GM18873 (cell line): ENCODE measurements around the gene KIAA1328.

Source experiments
- ATAC-seq: cut with Tn5 transposase; IDR thresholded peaks from one replicate; pipeline ENCODE4 v1.9.1; 2021; ENCODE audit warnings: mild to moderate bottlenecking, moderate library complexity, moderate number of reproducible peaks; ENCODE audit not compliant: unreplicated experiment, low FRiP score

KIAA1328 gene

GRCh38 chr18:37182340-37183135 lies 353.6 kb downstream of the KIAA1328 start:
- no peak for ATAC-seq

GRCh38 chr18:37184209-37184868 lies 355.4 kb downstream of the KIAA1328 start:
- no peak for ATAC-seq

DNA sequence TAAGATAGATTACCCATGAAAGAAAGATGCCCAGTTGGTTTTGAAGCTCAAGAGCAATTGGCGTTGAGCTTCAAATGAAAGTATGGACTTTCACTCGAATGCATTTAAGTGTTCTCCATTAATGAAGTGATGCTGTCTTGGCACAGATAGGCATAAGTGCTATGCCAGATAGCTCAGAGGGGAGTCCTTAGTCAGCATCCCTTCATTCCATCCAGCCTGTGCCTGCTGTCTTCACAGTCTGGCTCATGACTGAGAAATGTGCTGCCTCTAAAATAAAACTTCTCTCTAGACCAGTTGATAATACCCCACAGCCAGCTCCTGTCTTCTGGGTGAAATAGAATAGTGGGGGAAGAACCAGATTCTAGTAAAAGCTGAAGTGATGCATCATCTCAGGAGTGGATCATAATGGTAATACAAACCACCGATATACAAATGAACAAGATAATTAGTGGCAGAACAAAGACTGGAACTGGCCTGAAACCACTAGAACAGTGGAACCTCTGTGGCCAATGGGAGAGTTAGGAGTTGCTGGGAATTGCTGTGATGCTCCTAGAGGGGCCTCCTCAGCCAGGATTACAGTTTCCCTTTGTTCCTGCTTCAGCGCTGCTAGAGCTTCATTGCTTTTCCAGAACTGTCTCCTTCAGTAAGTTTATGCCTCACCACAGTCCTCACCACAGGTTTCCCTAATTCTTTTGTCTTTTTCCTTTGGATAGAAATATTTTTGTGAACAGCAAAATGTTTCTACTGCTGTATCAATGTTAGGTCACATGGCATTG lies 359.3 kb downstream of the KIAA1328 start:
- no peak for ATAC-seq

- no peak for ATAC-seq
Measured at GRCh38 chr18:37199741-37200140, 370.8 kb downstream of the KIAA1328 start.

- ATAC-seq: no peak
Measured at GRCh38 chr18:37207343-37207742, 378.4 kb downstream of the KIAA1328 start.

DNA sequence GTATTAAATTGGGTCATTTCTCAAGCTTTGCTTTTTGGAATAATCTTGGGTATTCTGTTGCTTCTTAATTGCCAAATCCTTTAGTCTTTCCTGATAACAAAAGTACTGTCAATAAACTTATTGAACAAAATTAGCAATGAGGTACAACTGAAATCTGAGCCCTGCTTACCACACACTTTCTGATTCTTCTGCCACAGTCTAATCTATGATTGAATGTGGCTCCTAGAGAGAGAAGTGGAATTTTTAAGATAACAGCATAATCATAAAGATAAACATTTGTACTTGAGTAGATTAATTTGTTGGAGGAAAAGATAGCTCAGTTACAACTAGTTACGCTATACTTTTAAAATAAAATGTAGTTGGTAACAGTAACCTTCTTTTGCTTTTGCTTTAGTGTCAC lies 381.9 kb downstream of the KIAA1328 start:
- ATAC-seq: no peak

DNA sequence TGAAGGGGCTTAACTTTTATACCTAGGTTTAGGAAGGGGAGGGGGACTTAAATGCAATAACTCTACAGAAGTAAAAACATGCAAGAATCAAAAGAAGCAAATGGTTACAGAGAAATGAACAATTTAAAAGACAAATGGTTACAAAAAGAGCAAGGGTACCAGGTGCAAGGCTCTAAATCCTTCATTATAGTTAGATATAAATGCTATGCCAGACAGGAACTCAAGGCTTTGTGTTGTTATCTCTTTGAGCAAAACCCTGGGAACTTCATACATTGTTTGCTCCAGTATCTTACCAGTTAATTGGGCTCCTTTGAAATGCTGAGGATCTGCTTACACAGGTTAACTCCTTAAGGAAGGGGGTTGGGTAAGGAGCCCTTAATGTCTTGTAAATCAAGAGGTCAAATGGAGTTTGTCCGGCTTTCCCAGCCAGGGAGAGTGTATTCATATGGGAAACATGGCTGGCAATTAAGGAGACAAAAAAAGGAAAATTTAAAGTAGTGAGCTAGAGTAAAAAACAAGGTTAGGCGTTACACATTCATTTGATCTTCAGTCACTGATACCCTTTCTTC lies 389.2 kb downstream of the KIAA1328 start:
- ATAC-seq: no peak

DNA sequence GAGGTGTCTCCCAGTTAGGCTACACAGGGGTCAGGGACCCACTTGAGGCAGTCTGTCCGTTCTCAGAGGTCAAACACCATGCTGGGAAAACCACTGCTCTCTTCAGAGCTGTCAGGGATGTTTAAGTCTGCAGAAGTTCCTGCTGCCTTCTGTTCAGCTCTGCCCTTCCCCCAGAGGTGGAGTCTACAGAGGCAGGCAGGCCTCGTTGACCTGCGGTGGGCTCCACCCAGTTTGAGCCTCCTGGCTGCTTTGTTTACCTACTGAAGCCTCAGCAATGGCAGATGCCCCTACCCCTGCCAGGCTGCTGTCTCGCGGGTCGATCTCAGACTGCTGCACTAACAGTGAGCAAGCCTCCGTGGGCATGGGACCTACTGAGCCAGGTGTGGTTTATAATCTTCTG lies 390.3 kb downstream of the KIAA1328 start:
- no peak for ATAC-seq

DNA sequence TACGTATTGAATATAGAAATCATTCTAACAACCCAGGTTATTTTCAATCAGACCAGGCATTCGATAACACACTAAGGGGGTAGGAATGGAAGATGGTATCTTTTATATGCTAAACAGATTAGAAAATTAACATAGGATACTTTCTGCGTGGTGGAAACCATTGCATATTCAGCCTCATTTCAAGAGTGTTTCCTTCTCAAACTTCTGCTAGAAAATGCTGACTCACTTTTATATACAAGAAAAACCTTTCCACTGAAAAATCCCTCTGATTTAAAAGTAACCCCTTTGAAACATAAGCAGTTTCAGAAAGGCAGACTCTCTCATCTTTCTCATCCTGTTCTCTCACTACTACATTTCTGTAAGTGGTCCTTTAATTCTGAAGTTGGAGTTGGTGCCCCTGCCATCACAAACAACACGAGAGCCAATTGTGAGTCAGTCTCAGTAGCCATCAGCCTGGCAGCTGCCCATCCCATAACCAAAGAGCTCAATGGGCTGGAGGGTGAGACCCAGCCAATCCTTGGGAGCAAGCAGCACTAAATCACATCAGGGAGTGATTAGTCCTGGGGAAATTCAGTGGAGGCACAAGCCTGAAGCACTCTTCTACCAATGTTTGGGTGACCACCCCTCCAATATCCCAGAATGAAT lies 393.5 kb downstream of the KIAA1328 start:
- ATAC-seq: no peak

GRCh38 chr18:37222999-37223378 lies 394.1 kb downstream of the KIAA1328 start:
- ATAC-seq: no peak

GRCh38 chr18:37225279-37225678 lies 396.4 kb downstream of the KIAA1328 start:
- no peak for ATAC-seq

GRCh38 chr18:37230768-37231167 lies 401.8 kb downstream of the KIAA1328 start:
- ATAC-seq: no peak

DNA sequence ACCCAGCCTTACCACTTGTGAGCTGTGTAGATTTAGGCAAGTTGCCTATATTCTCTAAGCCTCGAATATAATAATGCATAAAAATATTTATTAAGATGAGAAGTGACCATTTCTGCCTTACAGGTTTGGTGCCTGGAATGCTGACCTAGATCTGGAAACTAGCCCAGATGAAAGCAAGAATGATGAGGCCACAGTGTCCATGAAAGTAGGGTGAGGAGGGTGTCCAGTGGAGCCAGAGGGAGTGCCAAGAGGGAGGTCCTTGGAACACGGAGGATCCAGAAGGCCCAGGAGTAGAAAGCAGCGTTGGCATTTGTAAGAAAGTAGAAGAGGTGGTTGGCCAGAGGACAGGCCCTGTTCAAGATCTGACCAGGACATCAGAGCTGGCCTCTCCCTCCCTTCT lies 402.3 kb downstream of the KIAA1328 start:
- ATAC-seq: no peak

- ATAC-seq: no peak
Measured at GRCh38 chr18:37235583-37235982, 406.7 kb downstream of the KIAA1328 start.

DNA sequence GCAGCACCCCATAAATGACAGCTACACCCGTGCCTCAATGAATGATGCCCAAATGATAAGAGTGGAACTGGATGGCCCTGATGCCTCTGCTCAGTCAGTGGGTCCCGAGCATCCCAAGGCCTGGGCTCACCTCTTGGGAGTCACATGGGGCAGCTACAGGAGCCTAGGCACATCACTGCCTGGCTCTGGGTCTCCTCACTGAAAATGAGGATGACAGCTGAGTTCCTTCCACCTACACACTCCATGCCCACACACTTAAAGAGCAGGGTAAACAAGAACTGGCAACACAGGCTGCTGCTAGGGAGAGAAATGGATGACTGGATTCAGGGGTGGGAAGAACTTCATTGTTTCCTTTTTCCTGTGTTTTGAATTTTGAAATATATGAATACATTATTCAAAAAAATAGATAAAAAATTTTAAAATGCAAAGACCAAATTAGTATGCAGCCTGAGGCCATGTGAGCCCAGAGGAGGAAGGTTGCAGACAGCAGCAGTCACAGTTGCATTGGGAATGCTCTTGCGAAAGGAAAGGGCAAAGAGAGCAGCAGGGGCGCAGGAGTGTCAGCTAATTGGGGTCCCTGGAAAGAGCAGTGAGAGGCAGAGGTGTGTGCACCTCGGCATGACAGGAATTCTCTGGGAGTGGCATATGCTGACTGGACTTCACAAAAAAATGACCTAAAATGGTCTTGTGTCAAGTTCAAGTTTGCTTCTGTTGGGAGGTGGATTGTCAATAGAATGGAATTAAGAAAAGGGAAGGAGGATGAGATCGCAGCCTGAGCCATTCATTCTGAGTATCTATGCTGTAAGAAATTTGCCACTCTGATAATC lies 409.6 kb downstream of the KIAA1328 start:
- no peak for ATAC-seq

DNA sequence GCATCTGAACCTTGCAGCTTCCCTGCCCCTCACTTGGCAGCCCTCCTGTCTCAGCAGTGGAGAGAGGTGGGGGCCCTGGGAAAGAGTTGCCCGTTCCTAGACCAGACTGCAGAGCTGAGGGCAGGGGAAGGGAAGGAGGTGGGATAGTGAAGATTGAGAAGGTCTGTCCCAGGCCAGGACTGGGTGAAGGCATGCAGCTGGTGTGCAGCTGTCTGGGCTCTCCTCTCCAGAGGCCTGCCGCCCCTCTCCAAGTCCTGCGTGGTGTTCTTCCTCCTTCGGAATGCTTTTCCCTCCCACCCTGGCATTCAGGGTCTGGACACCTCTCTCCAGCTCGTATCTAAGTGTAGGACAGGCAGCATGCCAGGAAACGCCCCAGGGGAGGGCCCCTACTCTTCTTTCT lies 413.2 kb downstream of the KIAA1328 start:
- ATAC-seq: no peak

DNA sequence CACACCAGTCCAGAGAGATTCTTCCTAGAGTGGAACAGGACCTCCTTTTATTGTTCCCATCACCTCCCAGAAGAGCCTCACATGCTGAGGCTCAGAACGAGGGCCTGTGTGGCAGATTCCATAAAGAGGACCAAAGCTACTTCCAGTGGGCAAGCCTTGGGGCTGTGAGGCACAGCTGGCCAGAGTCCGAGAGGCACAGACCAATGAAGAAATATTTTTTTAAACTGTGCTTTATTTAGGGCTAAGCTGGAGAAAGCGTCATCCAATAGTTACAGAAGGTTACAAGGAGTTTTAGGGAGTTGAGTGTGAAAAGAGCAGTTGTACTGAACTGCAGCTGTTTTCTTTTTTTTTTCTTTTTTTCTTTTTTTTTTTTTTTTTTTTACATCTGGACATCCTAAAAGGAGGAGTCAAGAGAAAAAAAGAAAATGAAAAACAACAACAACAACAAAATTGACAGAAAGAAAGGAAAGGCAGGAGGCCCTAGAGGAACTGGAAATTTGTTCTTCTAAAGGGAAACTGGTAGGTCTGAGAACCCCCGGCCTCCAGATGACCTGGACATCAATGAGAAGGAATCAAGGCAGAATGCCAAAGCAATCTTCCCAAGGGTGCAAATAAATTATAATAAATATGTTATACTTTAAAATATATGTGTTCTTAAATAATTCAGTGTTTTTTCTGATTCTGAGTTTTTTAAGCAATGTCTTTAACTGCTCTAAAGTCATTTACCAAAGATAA lies 414.1 kb downstream of the KIAA1328 start:
- no peak for ATAC-seq

- ATAC-seq: no peak
Measured at GRCh38 chr18:37243741-37244140, 414.8 kb downstream of the KIAA1328 start.

DNA sequence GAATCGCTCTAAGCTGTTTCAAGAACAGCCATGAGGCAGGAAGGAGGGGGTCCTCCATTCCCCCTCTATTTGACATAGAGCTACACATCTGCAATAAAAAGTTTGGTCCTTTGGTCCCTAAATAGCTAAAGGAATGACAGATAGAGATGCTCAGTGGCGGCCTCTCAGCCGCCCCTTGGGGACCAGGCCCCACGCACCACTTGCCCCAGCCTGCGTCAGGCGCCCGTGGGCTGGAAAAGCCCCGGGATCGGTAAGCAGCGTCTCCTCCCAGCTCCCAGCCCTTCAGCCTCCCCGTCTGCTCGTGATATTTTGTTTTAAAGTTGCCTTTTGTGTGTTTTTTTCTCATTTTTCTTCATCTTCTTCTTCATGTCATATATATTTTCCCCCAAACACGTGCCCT lies 415.7 kb downstream of the KIAA1328 start:
- ATAC-seq: no peak
